ENCODE data around the gene TEDC2.

DNA sequence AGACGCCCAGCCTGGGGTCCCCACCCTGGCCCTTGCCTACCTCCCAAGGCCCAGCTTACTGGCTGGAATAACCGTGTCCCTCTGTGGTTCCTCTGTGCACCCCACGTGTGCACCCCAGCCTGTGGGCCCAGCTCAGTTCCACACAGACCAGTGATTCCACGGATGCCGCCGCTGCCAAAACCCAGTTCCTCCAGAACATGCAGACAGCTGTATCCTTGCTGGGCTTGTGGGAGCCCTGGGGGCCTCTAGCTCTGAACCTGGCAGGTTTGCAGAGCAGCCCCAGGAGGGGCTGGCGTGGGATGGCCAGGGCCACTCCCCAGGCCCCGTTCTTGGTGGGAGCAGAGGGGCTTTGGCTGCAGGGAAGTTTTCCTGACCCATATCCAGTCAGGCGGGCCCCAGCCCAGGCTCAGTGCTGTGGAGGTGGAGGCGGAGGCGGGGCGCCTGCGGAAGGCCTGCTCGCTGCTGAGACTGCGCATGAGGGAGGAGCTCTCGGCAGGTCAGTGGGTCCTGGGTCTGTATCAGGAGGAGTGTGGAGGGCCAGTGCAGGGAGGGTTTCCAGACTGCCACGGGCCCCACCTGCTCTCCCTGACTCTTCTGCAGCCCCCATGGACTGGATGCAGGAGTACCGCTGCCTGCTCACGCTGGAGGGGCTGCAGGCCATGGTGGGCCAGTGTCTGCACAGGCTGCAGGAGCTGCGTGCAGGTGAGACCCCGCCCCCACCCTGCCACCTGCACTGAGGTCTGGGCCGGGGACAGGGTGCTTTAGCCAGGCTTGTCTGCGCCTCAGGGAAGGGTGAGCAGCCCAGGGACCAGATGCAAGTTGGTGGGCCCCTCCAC lies 2.3 kb downstream of the TEDC2 start:
- no peak for TF ChIP-seq POLR2A (IDR thresholded peaks at IDR 0.05; ENCODE audit: control extremely low read depth in 1 of 2, low read depth in 2 of 2, low read length in 2 of 2)
- TF ChIP-seq CTCF (IDR thresholded peaks at IDR 0.05; ENCODE audit: control extremely low read depth in 1 of 3, insufficient read depth in 1 of 3, low read depth in 1 of 3, low read length in 3 of 3) = no peak
- no peak for TF ChIP-seq SRF (IDR thresholded peaks at IDR 0.05; ENCODE audit: low read depth, low read length)
